ENCODE measurements around the gene HOXB13. TPM values are rescaled to one million over a fixed set of nuclear protein-coding genes. Genes with fewer than 3 reads are reported as not detected.
A peak's percentile ranks its signal among the peaks of the same experiment; 100 is the strongest.

HOXB13 gene
- 6.1 and 10.2 TPM in 2 replicates for total RNA-seq (2014; rRNA removed; shearing (Covaris generic); ENCODE audit: low replicate concordance)

DNA sequence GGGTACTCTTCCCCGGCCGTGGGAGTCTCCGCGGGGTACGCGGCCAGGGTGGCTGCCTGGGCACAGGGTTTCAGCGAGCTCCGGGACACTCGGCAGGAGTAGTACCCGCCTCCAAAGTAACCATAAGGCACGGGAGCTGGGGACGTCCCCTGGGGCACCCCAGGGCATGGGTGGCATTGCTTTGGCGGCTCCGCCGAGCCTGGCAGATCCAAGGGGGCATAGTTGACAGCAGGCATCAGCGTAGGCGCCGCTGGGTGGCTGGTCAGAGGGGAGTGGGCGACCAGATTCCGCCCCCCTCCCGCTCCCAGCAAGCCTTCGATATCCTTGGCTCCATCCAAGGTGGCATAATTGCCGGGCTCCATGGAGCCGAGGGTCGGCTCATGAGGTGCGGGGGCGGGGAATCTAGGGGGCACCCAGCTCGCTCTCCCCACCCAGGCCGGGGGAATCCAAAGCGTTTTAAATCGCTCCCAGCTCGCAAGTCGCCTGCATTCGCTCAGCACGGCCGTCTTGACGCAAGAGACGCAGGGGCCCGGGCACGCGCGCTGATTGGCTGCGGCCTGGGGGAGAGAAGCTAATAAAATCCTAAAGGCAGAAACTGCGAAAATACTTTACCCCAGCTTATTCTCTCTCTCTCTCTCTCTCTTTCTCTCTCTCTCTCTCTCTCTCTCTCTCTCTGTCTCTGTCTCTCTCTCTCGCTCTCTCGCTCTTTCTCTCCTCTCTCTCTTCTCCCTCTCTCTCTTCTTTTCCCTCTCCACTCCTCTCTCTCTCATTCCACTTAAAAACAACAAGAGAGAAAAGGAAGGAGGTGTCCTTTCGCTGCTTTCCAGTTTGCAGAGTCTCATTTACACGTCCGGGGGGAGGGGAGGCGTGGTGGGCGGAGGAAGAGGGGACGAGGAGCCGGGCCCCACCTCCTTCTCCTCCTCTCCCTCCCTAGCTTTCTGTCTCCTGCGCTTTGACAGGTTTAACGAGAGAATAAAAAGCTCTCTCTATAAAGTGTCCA lies at the start of gene HOXB13:
TSS of gene HOXB13 (minus strand) at position 519 of the 1,000 bp plus-strand sequence. CDS start at position 362, 157 bp downstream.
- peak; percentile 95 for DNase-seq
- no peaks in the 10 kb centered on the region for H3K36me3 ChIP-seq
- H3K9me3 ChIP-seq, result no peaks in the 10 kb centered on the region
- H3K27me3 ChIP-seq, result no peaks in the 10 kb centered on the region
- peak within 1 kb of the TSS; percentile 58 for H3K4me3 ChIP-seq

DNA sequence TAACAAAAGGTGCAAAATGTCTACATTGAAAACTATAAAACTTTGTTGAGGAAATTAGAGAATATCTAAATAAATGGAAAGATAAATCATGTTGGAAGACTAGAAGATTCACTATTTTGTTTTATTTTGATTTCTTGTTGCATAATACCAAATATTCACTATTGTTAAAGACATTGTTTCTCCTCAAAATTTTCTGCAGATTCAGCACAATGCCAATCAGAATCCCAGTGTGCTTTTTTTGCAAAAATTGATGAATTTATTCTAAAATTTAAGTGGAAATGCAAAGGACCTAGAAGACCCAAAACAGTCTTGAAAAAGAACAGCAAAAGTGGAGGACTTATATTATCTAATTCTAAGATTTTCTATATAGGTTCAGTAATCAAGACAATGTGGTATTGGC lies 48.1 kb upstream of the HOXB13 start:
- no peak overlapping the region for H3K4me3 ChIP-seq
- DNase-seq, result no peak
- H3K9me3 ChIP-seq, result peaks cover 2% of the 10 kb centered on the region; the same call in 1 of the 2 replicates
- no peaks in the 10 kb centered on the region for H3K36me3 ChIP-seq
- H3K27me3 ChIP-seq, result no peaks in the 10 kb centered on the region

DNA sequence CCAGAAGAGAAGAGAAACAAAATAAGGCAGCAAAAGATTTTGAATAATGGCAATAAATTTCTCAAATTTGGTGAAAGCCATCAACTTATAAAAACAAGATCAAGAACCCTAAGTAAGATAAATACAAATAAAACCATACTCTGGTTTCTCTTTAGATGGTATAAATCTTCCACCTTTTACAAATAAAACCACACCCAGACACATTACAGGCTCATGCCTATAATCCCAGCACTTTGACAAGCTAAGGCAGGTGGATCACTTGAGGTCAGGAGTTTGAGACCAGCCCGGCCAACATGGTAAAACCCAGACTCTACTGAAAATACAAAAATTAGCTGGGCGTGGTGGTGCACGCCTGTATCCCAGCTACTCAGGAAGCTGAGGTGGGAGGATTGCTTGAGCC lies 44.7 kb upstream of the HOXB13 start:
- no peaks in the 10 kb centered on the region; the same call in 1 of the 2 replicates for H3K36me3 ChIP-seq
- no peak overlapping the region for H3K4me3 ChIP-seq
- no peak for DNase-seq
- peaks cover 2% of the 10 kb centered on the region; the same call in 1 of the 2 replicates for H3K9me3 ChIP-seq
- H3K27me3 ChIP-seq, result no peaks in the 10 kb centered on the region

DNA sequence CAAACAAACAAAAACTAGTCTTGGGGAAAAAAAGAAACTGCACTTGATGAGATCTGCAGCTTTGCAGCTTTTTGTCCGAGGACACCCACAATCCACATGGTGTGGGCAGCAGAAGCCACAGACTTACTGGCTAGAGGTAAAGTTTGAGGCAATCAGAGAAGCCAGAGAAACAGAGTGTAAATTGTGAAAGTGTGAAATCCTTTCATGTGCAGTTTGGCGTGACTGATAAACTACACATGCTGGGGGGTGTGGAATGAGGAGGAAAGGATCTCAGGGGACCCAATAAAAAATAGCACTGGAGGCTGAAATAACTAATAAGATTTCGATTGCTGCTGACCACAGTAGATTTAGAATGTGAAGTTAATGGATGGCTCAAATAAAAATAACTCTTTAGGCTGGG lies 42.4 kb upstream of the HOXB13 start:
- no peak overlapping the region for H3K4me3 ChIP-seq
- no peak for DNase-seq
- peaks cover 2% of the 10 kb centered on the region; the same call in 1 of the 2 replicates for H3K9me3 ChIP-seq
- no peaks in the 10 kb centered on the region; the same call in 1 of the 2 replicates for H3K36me3 ChIP-seq
- H3K27me3 ChIP-seq, result no peaks in the 10 kb centered on the region

DNA sequence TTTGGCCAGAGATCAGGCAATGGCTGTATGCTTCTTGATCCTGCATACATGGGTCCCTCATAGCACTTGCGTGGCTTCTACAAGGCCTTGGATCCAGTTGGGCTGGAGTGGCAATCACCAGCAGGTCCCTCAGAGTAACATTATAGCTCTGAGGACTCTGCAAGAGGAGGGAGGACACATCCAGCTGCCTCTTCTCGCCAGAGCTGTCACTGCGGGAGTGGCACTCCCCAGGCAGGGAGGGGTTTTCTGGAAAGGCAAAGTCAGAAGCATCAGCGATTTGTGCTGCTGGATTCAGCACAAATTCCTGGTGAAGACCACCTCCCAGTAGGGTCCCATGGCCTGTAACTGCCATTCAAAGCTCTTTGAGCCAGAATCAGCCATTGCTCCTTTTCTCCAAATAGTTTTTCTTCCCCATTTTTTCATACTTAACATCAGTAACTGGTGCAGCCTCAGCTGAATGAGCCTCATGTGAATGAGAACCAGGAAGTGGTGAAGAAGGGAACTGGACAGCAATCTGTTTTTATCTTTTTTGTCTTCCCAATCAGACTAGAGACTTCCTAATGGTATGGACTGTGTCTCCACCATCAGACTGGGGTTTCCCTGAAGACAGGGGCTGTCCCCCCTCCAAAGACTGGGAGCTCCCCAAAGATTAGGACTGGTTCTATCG lies 40.6 kb upstream of the HOXB13 start:
- DNase-seq, result no peak
- H3K9me3 ChIP-seq, result no peaks in the 10 kb centered on the region
- no peaks in the 10 kb centered on the region for H3K27me3 ChIP-seq

DNA sequence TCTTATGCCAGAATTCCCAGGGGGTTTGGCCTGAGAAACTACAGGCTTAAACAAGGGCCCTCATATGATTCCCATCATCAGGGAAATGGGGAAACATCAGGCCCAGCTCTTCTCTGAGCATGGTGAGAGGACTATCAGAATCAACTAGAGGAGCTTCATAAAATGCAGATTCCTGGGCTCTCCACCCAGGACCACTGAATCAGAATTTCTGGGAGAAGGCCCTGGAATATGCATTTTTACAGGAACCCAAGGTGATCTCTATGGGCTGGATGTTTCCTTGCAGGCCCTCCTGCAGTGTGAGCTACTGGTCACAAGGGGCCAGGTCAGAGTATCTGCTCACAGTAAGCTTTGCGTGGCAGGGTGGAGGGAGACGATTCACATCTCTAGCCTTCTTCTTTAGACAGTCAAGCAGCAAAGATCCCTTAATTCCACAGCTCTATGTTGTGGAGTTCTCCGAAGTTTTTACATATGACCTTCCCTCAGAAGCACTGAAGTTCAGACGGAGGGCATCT lies 38.8 kb upstream of the HOXB13 start:
- H3K4me3 ChIP-seq, result no peak overlapping the region
- no peaks in the 10 kb centered on the region; the same call in 1 of the 2 replicates for H3K36me3 ChIP-seq
- no peak for DNase-seq
- no peaks in the 10 kb centered on the region for H3K27me3 ChIP-seq
- no peaks in the 10 kb centered on the region for H3K9me3 ChIP-seq

More for the DNA sequence above, 40.6 kb upstream of the HOXB13 start:
- Histone ChIP-seq H3K36me3 (no peaks in the 10 kb centered on the region; the same call in 1 of the 2 replicates), H3K4me3 (no peak overlapping the region)

DNA sequence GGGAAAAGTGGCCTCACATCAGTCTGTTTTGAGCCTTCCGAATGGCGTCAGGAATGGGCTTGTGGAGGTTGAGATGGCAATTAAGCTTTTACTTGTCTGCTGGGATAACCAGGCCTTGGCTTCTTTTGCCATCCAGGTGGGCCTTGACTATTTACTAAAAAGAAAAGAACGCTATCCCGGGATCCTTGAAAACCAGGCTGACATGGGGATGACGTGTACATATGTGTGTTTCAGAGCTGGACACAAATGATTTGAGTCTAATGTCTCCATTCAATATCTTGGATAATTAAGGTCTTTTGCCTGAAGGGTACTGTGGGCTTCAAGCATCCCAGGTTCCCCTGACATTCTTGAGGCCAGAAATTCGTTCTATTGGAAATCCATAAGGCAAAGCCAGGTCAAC lies 32.6 kb upstream of the HOXB13 start:
- Histone ChIP-seq H3K36me3 (no peaks in the 10 kb centered on the region), H3K4me3 (no peak overlapping the region), H3K27me3 (no peaks in the 10 kb centered on the region), H3K9me3 (no peaks in the 10 kb centered on the region)
- DNase-seq, result no peak

DNA sequence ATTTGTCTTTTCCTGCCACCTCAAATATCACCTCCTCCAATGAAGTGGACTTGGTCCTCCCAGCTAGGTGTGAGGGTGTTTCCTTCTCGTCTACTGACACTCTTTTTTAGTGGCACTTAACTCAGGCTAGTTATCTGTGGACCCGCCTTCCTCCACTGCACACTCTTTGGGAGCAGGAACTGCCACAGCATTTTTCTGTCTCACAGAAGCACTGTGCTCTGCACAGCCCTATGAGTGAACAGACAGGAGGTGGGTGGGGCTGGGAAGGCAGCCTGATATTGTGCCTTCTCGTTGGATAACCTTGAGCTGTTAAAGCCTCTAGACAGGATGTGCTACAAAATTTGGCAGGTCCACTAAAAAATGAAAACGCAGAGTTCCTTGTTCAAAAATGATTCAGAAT lies 31.9 kb upstream of the HOXB13 start:
- Histone ChIP-seq H3K36me3 (no peaks in the 10 kb centered on the region), H3K27me3 (no peaks in the 10 kb centered on the region), H3K9me3 (no peaks in the 10 kb centered on the region), H3K4me3 (no peak overlapping the region)
- DNase-seq, result peak; percentile 80

DNA sequence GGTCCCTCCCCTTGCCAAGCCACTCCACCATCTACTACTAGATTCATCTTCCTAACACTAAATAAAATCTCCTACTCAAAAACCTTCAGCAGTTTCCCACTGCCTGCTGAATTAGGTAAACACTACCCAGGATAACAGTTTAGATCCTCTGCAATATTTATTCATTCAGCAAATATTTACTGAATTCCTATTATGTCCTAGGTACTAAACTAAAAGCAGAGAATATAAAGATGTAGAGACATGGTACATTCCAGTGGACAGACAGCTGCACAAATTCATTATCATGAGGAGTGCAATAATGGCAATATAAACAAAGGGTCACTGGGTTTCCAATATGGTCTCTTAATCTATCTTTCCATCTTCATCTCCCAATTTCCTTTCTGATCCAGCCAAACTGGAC lies 30.7 kb upstream of the HOXB13 start:
- no peak for DNase-seq
- no peaks in the 10 kb centered on the region for H3K27me3 ChIP-seq
- H3K4me3 ChIP-seq, result no peak overlapping the region
- no peaks in the 10 kb centered on the region for H3K9me3 ChIP-seq
- no peaks in the 10 kb centered on the region for H3K36me3 ChIP-seq

DNA sequence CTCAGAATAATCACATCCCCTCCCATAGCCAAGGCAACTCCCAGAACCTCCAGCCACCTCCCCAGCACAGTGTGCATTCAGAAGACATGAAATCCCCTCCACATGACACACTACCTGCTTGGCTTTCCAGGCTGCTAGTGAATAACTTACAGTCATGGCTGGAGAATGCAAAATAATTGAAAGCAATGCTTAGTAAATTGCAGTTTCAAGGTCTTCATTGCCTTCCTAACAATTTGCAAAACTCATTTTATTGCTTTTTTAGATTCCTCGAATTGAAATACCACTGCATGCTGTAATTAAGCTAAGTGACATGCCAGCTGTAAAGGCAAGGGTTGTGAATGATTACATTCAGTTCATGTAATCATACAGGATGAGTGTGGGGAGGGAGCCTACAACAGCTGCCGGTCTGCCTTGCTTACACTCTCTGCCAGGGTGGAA lies 29.0 kb upstream of the HOXB13 start:
- H3K36me3 ChIP-seq, result no peaks in the 10 kb centered on the region
- peak; percentile 68 for DNase-seq
- no peaks in the 10 kb centered on the region for H3K9me3 ChIP-seq
- no peaks in the 10 kb centered on the region for H3K27me3 ChIP-seq
- no peak overlapping the region for H3K4me3 ChIP-seq

DNA sequence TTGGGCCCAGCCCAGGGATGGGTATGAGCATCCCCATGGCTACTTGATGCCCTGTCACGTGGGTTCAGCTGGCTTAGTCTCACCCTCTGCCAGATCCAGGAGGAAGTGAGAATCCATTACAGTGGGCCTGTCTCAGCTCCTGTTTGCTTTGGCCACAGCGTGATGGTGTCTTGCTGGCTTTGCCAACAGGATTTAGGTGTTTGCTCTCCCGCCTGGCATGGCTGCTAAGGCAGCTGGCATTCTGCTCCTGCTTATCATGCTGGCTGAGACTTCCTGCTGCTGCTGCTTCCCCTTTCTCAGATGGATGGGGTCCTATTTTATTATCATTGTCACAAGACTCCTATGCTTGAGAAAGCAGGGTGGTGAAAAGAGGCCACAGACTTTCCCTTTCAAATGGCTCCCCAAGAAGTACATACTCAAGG lies 28.3 kb upstream of the HOXB13 start:
- H3K4me3 ChIP-seq, result no peak overlapping the region
- no peaks in the 10 kb centered on the region for H3K36me3 ChIP-seq
- H3K9me3 ChIP-seq, result no peaks in the 10 kb centered on the region
- no peaks in the 10 kb centered on the region for H3K27me3 ChIP-seq
- peak; percentile 96 for DNase-seq

DNA sequence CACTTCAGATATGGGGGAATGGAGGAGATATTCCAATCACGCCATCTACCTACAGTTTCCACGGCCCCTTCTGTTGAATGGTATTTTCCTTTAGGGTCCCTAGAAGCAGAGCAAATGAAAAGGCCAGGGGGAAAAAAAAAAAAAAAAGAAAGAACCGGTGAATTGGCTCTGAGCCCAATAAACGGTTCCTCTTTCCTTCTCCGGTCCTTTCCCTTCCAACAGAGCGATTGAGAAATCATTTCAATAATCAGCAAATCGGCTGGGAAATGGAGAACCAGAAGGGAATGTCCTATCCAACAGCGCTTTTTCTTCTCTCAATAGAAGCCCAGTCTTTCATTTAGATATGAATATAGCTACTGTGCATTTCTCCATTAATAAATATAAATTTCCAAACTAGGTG lies 26.8 kb upstream of the HOXB13 start:
- Histone ChIP-seq H3K27me3 (no peaks in the 10 kb centered on the region), H3K36me3 (no peaks in the 10 kb centered on the region), H3K4me3 (no peak overlapping the region), H3K9me3 (no peaks in the 10 kb centered on the region)
- no peak for DNase-seq

DNA sequence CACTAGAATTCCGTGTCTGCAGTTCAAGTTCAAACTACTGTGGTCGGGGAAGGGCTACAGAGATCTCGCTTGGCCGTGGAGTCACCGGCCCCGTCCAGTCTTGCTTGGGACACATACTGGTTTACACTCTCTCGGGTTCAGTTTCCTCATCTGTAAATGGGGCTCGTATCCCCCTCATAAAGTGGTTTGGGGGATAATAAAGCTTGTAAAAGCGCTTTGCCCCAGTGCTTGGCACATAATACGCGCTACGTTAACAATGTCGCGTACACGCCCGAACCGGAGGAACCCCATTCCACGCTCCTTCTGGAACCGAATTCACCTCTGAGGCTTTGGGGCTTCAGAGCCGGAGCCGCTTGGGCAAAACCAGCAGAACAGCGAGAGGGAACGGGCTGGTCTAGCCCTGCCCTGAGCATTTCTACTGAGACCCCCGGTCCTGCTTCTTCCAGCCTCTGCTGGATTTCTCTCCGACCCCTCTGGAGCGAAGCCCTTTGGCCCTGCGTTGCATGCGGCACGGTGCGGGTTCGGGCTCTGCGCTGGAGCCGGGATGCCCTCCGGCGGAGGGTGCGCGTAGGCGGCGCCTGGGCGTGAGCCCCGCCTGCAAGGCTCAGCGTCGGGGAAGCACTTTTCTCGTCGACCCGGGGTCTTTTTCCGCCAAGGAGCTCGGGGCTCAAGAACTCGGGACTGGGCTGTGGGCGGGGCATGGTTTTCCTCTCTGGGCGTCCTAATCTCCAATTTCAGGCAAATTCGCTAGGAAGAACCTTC lies 26.1 kb upstream of the HOXB13 start:
- H3K4me3 ChIP-seq, result no peak overlapping the region
- no peaks in the 10 kb centered on the region for H3K9me3 ChIP-seq
- no peak for DNase-seq
- no peaks in the 10 kb centered on the region for H3K36me3 ChIP-seq
- no peaks in the 10 kb centered on the region for H3K27me3 ChIP-seq

DNA sequence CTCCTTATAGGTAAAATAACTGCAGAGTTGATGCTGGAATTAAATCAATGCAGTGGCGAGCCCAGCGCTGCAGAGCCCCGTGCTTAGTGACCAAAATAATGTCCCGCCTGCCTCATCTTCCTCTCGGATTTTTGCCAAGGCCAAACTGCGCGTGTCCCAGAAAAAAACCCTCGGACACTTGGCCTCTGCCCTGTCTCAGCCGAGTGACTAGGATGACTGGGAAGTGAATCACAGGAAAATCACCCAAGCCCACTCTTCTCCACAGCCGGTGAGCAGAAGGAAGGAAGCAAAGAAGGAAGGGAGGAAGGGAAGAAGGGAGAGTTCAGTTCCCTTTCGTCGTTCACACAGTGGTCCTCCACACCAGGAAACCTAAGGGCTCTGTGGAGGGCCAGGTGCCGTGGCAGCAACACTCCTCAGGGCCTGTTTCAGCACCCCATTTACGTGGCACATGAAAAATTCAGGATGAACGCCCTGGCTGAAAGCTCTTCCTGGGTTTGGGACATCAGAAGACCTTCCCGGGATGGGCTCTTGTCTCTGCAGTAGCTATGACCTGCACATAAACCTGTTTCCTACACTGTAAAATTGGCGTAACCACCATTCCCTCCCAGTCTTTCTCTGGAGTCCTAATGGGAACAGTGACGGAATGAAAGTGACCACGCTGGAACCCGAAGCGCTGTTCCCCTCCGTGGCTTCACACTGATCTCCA lies 25.4 kb upstream of the HOXB13 start:
- no peaks in the 10 kb centered on the region for H3K27me3 ChIP-seq
- DNase-seq, result peak; percentile 70
- no peak overlapping the region for H3K4me3 ChIP-seq
- no peaks in the 10 kb centered on the region for H3K9me3 ChIP-seq
- H3K36me3 ChIP-seq, result no peaks in the 10 kb centered on the region

DNA sequence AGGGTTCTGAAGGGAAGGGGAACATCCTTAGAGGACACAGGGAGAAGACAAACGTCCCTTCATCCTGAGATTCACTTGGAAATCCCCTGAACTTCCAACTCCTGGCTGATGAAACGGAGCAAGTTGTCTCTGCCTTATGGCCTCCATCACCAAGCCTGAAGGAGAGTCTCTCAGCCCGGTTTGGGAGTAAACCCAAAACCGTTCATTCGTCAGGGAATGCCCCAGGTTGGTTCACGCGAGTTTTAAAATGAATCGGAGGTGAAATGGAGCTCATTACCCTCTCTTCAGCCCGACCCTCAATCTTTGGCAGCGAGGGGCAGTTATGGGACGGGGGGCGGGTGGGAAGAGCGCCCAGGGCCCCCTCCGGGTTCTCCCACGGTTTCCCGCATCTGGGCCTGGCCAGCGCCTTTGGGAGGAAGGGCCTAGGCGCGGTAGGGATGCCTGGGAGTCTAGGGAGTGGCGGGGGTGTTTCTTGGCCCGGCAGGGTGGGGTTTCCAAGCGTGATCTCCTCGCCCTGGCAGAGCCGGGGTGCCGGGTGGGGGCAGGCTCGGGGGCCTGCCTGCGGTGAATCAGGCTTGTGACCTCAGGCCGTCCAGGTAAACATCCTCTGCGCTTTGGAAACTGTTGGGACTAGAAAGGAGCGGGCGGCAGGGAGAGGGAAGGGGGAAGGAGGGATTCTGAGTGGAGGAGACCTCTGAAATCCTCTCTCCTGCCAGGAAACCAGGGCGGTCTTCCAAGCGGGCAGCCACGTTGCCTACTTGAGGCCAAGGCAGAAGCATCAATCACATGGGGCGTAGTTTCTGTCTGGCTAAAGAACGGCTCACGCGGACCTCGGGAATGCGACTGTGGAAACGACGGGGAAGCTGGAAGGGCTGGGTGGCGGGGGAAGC lies 24.1 kb upstream of the HOXB13 start:
- no peaks in the 10 kb centered on the region for H3K27me3 ChIP-seq
- no peaks in the 10 kb centered on the region for H3K9me3 ChIP-seq
- DNase-seq, result no peak
- H3K36me3 ChIP-seq, result no peaks in the 10 kb centered on the region
- H3K4me3 ChIP-seq, result no peak overlapping the region

Data from MG63 (cell line).